K562 (cell line): ENCODE measurements around the gene NACA. TPM values are rescaled to one million over a fixed set of nuclear protein-coding genes. Genes with fewer than 3 reads are reported as not detected.
A peak's percentile ranks its signal among the peaks of the same experiment; 100 is the strongest.

ENCODE experiments used
- ADNP ChIP-seq: fragments of 200-800 bp; sonication (Bioruptor generic); IDR thresholded peaks from 2 replicates; pipeline ENCODE4 v1.6.1; 2016; ENCODE audit warnings: missing genetic modification characterization, missing compliant biosample characterization
- DIDO1 ChIP-seq: fragments of 450-650 bp; IDR thresholded peaks from 2 replicates; pipeline ENCODE4 v1.6.1; 2016; ENCODE audit warnings: low read depth, missing biosample characterization, missing genetic modification characterization
- MCM5 ChIP-seq: fragments of 450-650 bp; IDR thresholded peaks from 2 replicates; pipeline ENCODE4 v1.6.1; 2016; ENCODE audit warnings: low read depth
- MYC ChIP-seq, 2 experiments: fragments of 250-450 bp in 1 of 2; sonication (Bioruptor Pico) in 1 of 2; IDR thresholded peaks; 2 replicates each; pipeline versions ENCODE4 v1.5.1 to v1.6.1; 2012 to 2021; ENCODE audit warnings: low read depth in 2 of 2, borderline replicate concordance in 1 of 2, improper control_type of control experiment in 1 of 2, low read length in 1 of 2, mild to moderate bottlenecking in 1 of 2, moderate library complexity in 1 of 2
- NRF1 ChIP-seq, 2 experiments: fragments of 450-650 bp; IDR thresholded peaks in 1 of 2; conservative IDR thresholded peaks in 1 of 2; 2 replicates each; pipeline ENCODE4 v1.6.1; 2014; ENCODE audit warnings: mild to moderate bottlenecking in 2 of 2
- NUFIP1 ChIP-seq: fragments of 450-650 bp; IDR thresholded peaks from 2 replicates; pipeline ENCODE4 v1.6.1; 2018; ENCODE audit not compliant: partially characterized antibody
- SREBF2 ChIP-seq: sonication (generic); formaldehyde crosslinking; IDR thresholded peaks from 2 replicates; pipeline ENCODE4 v1.4.0; 2020; ENCODE audit warnings: mild to moderate bottlenecking, missing genetic modification reagents
- THAP7 ChIP-seq: fragments of 250-450 bp; sonication (Bioruptor Pico); IDR thresholded peaks from 2 replicates; pipeline ENCODE4 v1.5.0; 2021
- YY1 ChIP-seq, 3 experiments: IDR thresholded peaks; 2 replicates each; pipeline ENCODE4 v1.6.1; 2011; ENCODE audit warnings: low read length in 2 of 3, mild to moderate bottlenecking in 2 of 3, moderate library complexity in 2 of 3, borderline replicate concordance in 1 of 3, control low read depth in 1 of 3, low read depth in 1 of 3; ENCODE audit not compliant: insufficient read depth in 3 of 3, insufficient replicate concordance in 2 of 3, control insufficient read depth in 1 of 3, insufficient read length in 1 of 3; ENCODE audit errors: extremely low read depth in 1 of 3
- ZMIZ1 ChIP-seq, 2 experiments: fragments of 150-350 bp in 1 of 2; IDR thresholded peaks; 2 replicates each; pipeline ENCODE4 v1.6.1; 2012 to 2016; ENCODE audit warnings: low read depth in 2 of 2, low read length in 2 of 2, mild to moderate bottlenecking in 1 of 2, moderate library complexity in 1 of 2
- ZNF121 ChIP-seq: sonication (generic); formaldehyde crosslinking; conservative IDR thresholded peaks from 2 replicates; pipeline ENCODE4 v1.8.0; 2022; ENCODE audit warnings: missing genetic modification reagents
- ZNF395 ChIP-seq: fragments of 200-800 bp; sonication (Bioruptor generic); IDR thresholded peaks from 2 replicates; pipeline ENCODE4 v1.6.1; 2017; ENCODE audit warnings: missing genetic modification characterization, missing compliant biosample characterization
- ZNF444 ChIP-seq: fragments of 250-450 bp; sonication (Bioruptor Pico); IDR thresholded peaks from 2 replicates; pipeline ENCODE4 v1.4.0; 2020; ENCODE audit warnings: mild to moderate bottlenecking, moderate library complexity
- ZNF830 ChIP-seq: fragments of 250-450 bp; sonication (Bioruptor Pico); IDR thresholded peaks from 2 replicates; pipeline ENCODE4 v1.5.0; 2021; ENCODE audit warnings: mild to moderate bottlenecking
- polyA plus RNA-seq, 8 experiments: library from polyadenylated mRNA; depleted of rRNA in 4 of 8; stranded (reverse) in 5 of 8; unstranded in 3 of 8; fragments of >200 nt; fragmentation: Nextera tagmentation in 2 of 8; fragmentation: Illumina TruSeq in 1 of 8; extraction: Ambion mirVana in 2 of 8; extraction: Trizol in 1 of 8; gene quantifications; 2 replicates each; pipeline versions ENCODE4 v1.2.1 to v1.2.3, GENCODE V29; 2011 to 2014; ENCODE audit warnings: inconsistent platforms in 1 of 8, missing spikeins in 1 of 8
- total RNA-seq, 7 experiments: library from RNA; depleted of rRNA in 6 of 7; stranded (reverse); fragments of >200 nt in 6 of 7; fragmentation: Illumina TruSeq in 2 of 7; extraction: Trizol in 2 of 7; gene quantifications; 2 replicates each; pipeline versions ENCODE4 v1.2.1 to v1.2.3, GENCODE V29; 2011 to 2021; ENCODE audit warnings: low replicate concordance in 1 of 7
- TF ChIP-seq, protein P1 (sequence below): fragments of 450-650 bp; IDR thresholded peaks from 2 replicates; pipeline ENCODE4 v1.6.1; 2016; ENCODE audit warnings: borderline replicate concordance
- TF ChIP-seq, protein P2 (sequence below): IDR thresholded peaks from 3 replicates; pipeline ENCODE4 v1.6.1; 2011; ENCODE audit warnings: borderline replicate concordance, mild to moderate bottlenecking; ENCODE audit not compliant: insufficient read length, insufficient read depth

The NACA gene
- total and polyA plus RNA-seq, 9 of the 15 experiments (the other 6 are each of a cell fraction or from before 2014, with no cell fraction given): 1,030 to 2,416 (median 1,645) TPM

DNA sequence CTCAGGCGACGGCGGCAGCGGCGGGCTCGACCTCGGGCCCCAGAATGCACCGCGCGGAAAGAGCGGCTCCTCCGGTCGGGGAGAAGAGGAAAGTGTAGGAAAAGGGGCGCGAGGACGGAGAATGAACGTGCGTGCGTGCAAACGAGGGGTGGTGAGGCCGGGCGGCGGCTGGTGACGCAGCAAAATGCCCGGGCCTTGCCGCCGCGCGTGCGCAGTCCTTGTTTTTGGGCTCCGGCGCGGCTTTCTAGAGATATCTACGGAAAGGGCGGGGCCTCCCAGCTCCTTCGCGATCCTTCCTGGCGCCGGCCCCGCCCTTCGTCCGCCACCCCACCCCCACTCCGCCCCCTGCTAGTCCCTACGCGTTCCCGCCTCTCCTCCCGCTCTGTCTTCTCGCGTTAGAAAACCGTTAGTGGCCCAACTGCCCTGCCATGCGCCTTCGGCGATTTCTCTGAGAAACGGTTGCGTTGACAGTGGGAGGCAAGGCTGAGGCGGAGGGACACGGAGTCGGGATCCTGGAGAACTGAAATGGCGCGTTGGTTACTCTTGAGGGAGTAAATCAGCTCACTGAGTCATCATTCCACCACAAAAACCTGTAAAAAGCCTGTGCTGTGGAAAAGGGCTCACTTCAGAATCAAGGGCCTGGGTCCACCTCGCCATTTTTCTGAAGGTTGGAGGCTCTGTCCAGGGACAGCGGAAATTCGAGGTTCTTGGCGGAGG is 36.8 kb downstream of the NACA start, which contains the start of gene PTGES3 (continued):
- peak in 1 of 2 experiments; percentile 63; a peak in 1 of 4 replicates for TF ChIP-seq ZMIZ1 (IDR thresholded peaks at IDR 0.05; ENCODE audit: low read depth in 2 of 2, low read length in 2 of 2)
- no peak for TF ChIP-seq ZNF121 (CRISPR knock-in tag)
- TF ChIP-seq ZNF395: no peak
- TF ChIP-seq, protein P1, sequence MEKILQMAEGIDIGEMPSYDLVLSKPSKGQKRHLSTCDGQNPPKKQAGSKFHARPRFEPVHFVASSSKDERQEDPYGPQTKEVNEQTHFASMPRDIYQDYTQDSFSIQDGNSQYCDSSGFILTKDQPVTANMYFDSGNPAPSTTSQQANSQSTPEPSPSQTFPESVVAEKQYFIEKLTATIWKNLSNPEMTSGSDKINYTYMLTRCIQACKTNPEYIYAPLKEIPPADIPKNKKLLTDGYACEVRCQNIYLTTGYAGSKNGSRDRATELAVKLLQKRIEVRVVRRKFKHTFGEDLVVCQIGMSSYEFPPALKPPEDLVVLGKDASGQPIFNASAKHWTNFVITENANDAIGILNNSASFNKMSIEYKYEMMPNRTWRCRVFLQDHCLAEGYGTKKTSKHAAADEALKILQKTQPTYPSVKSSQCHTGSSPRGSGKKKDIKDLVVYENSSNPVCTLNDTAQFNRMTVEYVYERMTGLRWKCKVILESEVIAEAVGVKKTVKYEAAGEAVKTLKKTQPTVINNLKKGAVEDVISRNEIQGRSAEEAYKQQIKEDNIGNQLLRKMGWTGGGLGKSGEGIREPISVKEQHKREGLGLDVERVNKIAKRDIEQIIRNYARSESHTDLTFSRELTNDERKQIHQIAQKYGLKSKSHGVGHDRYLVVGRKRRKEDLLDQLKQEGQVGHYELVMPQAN: peak; percentile 80
- TF ChIP-seq, protein P2, sequence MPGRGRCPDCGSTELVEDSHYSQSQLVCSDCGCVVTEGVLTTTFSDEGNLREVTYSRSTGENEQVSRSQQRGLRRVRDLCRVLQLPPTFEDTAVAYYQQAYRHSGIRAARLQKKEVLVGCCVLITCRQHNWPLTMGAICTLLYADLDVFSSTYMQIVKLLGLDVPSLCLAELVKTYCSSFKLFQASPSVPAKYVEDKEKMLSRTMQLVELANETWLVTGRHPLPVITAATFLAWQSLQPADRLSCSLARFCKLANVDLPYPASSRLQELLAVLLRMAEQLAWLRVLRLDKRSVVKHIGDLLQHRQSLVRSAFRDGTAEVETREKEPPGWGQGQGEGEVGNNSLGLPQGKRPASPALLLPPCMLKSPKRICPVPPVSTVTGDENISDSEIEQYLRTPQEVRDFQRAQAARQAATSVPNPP: no peak
- peak; percentile 66; the same call in 1 of the 2 replicates for TF ChIP-seq THAP7 (CRISPR knock-in tag)
- TF ChIP-seq SREBF2 (CRISPR knock-in tag): no peak
- no peak for TF ChIP-seq DIDO1 (tag)
- 0 out of 2 replicates have a peak, but pooled peaks have one; percentile 26 for TF ChIP-seq ZNF444 (CRISPR knock-in tag)
- TF ChIP-seq ADNP: no peak
- no peak for TF ChIP-seq NUFIP1
- TF ChIP-seq MCM5: no peak
- no peak for TF ChIP-seq ZNF830 (CRISPR knock-in tag)
- TF ChIP-seq YY1 (IDR thresholded peaks at IDR 0.05; ENCODE audit: borderline replicate concordance in 1 of 3, control insufficient read depth in 1 of 3, extremely low read depth in 1 of 3, insufficient read depth in 3 of 3, insufficient read length in 1 of 3, insufficient replicate concordance in 2 of 3, low read depth in 1 of 3, low read length in 2 of 3): peak in 2 of 3 experiments; percentile 61 to 84
- peak; percentile 97 for TF ChIP-seq NRF1 (conservative IDR thresholded peaks at IDR 0.05 in 1 of 2, IDR thresholded peaks at IDR 0.05 in 1 of 2)
- peak; percentile 99 for TF ChIP-seq MYC (IDR thresholded peaks at IDR 0.05; ENCODE audit: low read depth, low read length)
- peak; percentile 60; the same call in 1 of the 2 replicates for TF ChIP-seq MYC (CRISPR knock-in tag; IDR thresholded peaks at IDR 0.05; ENCODE audit: borderline replicate concordance, low read depth)
